Activated T-helper 2 cell treated with anti-CD3 and anti-CD28 coated beads, Interferon-gamma antibody, Interleukin-2, Interleukin-4, amounts not matched to agents 10 μg/mL and 5 μg/mL and 100 μg/mL, durations not matched to agents 14 hours and 24 hours and 36 hours (primary cell): ENCODE results near the gene PRAMEF5. TPM values are rescaled to one million over a fixed set of nuclear protein-coding genes. Genes with fewer than 3 reads are reported as not detected.
"Not testable (repeated sequence)": the region's sequence is repeated elsewhere in the genome, so short reads cannot be mapped to it uniquely, and the experiment has no call there.

Source experiments
- DNase-seq: peaks from one replicate; pipeline ENCODE4 v3.0.0; 2021; ENCODE audit warnings: low spot score
- H3K27ac Mint-ChIP-seq: one replicate; pipeline ENCODE4 v1.8.0; 2021; ENCODE audit warnings: mixed read lengths
- H3K27me3 Mint-ChIP-seq: one replicate; pipeline ENCODE4 v1.8.0; 2021; ENCODE audit warnings: low read depth, mixed read lengths
- H3K36me3 Mint-ChIP-seq: one replicate; pipeline ENCODE4 v1.8.0; 2021; ENCODE audit warnings: low read depth, mixed read lengths
- H3K4me1 Mint-ChIP-seq: one replicate; pipeline ENCODE4 v1.8.0; 2021; ENCODE audit warnings: low read depth, mixed read lengths
- H3K4me3 Mint-ChIP-seq: one replicate; pipeline ENCODE4 v1.8.0; 2021; ENCODE audit warnings: low read depth, mild to moderate bottlenecking, moderate library complexity, mixed read lengths
- H3K9me3 Mint-ChIP-seq: one replicate; pipeline ENCODE4 v1.8.0; 2021; ENCODE audit warnings: mixed read lengths
- intact Hi-C: fragments of 100-400 bp; cut with micrococcal nuclease; formaldehyde crosslinking; loops from one replicate; pipeline ENCODE4 v1.15.1; 2023
- total RNA-seq: library from RNA; stranded (reverse); gene quantifications from 2 replicates; pipeline ENCODE4 v1.2.3, GENCODE V29; 2022

Gene PRAMEF5
- total RNA-seq, result not detected in 2 replicates

- H3K9me3 Mint-ChIP-seq, H3K27ac Mint-ChIP-seq, H3K36me3 Mint-ChIP-seq, H3K4me3 Mint-ChIP-seq, DNase-seq, intact Hi-C loops, H3K4me1 Mint-ChIP-seq, H3K27me3 Mint-ChIP-seq: not testable (repeated sequence)
These were observed at the start of gene PRAMEF5 for GRCh38 chr1:13253898-13254297. TSS of gene PRAMEF5 (plus strand) at chr1:13254198. CDS start at chr1:13259269, 5,071 bp downstream.

GRCh38 chr1:13208712-13209111 is 45.3 kb upstream of the PRAMEF5 start:
- DNase-seq, H3K27ac Mint-ChIP-seq, H3K4me1 Mint-ChIP-seq, H3K27me3 Mint-ChIP-seq, H3K9me3 Mint-ChIP-seq, H3K36me3 Mint-ChIP-seq, H3K4me3 Mint-ChIP-seq, intact Hi-C loops: not testable (repeated sequence)

- intact Hi-C loops, H3K4me1 Mint-ChIP-seq, H3K27ac Mint-ChIP-seq, H3K9me3 Mint-ChIP-seq, H3K27me3 Mint-ChIP-seq, H3K36me3 Mint-ChIP-seq, H3K4me3 Mint-ChIP-seq, DNase-seq: not testable (repeated sequence)
These were observed 37.4 kb upstream of the PRAMEF5 start for GRCh38 chr1:13216619-13217018.

GRCh38 chr1:13219203-13219602 is 34.8 kb upstream of the PRAMEF5 start:
- H3K9me3 Mint-ChIP-seq, H3K27me3 Mint-ChIP-seq, H3K27ac Mint-ChIP-seq, H3K36me3 Mint-ChIP-seq, H3K4me1 Mint-ChIP-seq, H3K4me3 Mint-ChIP-seq, intact Hi-C loops, DNase-seq: not testable (repeated sequence)

- intact Hi-C loops, H3K36me3 Mint-ChIP-seq, H3K4me1 Mint-ChIP-seq, DNase-seq, H3K9me3 Mint-ChIP-seq, H3K4me3 Mint-ChIP-seq, H3K27me3 Mint-ChIP-seq, H3K27ac Mint-ChIP-seq: not testable (repeated sequence)
These were observed 31.2 kb upstream of the PRAMEF5 start for GRCh38 chr1:13222788-13223187.

GRCh38 chr1:13224480-13225060 is 29.4 kb upstream of the PRAMEF5 start:
- Mint-ChIP-seq H3K27ac (no peak overlapping the region), H3K9me3 (no peaks in the 10 kb centered on the region), H3K4me1 (no peaks in the 10 kb centered on the region), H3K27me3 (no peaks in the 10 kb centered on the region), H3K4me3 (no peak overlapping the region), H3K36me3 (no peaks in the 10 kb centered on the region)
- intact Hi-C loops, result no loop called here
- DNase-seq, result peak; percentile 6

- H3K4me1 Mint-ChIP-seq, H3K4me3 Mint-ChIP-seq, intact Hi-C loops, H3K9me3 Mint-ChIP-seq, H3K27me3 Mint-ChIP-seq, H3K27ac Mint-ChIP-seq, H3K36me3 Mint-ChIP-seq: not testable (repeated sequence)
- DNase-seq, result peak; percentile 2
These were observed 28.3 kb upstream of the PRAMEF5 start, which contains the start of gene PRAMEF18 for GRCh38 chr1:13225675-13226204. TSS of gene PRAMEF18 (minus strand) at chr1:13226154. CDS start at chr1:13226106, 48 bp downstream.

- H3K27ac Mint-ChIP-seq, H3K27me3 Mint-ChIP-seq, H3K36me3 Mint-ChIP-seq, H3K9me3 Mint-ChIP-seq, H3K4me3 Mint-ChIP-seq, H3K4me1 Mint-ChIP-seq, intact Hi-C loops: not testable (repeated sequence)
- DNase-seq, result peak; percentile 4
These were observed 26.5 kb upstream of the PRAMEF5 start for GRCh38 chr1:13227271-13228055.

- intact Hi-C loops, result no loop called here
- Mint-ChIP-seq H3K4me1 (no peaks in the 10 kb centered on the region), H3K27ac (no peak overlapping the region), H3K27me3 (no peaks in the 10 kb centered on the region), H3K36me3 (no peaks in the 10 kb centered on the region), H3K9me3 (no peaks in the 10 kb centered on the region), H3K4me3 (no peak overlapping the region)
- peak; percentile 12 for DNase-seq
These were observed 25.6 kb upstream of the PRAMEF5 start for GRCh38 chr1:13228343-13228781.

- intact Hi-C loops, H3K4me3 Mint-ChIP-seq, H3K36me3 Mint-ChIP-seq, H3K9me3 Mint-ChIP-seq, H3K27ac Mint-ChIP-seq, H3K27me3 Mint-ChIP-seq, H3K4me1 Mint-ChIP-seq: not testable (repeated sequence)
- DNase-seq, result peak; percentile 6
These were observed 23.9 kb upstream of the PRAMEF5 start for GRCh38 chr1:13230096-13230495.

- H3K4me1 Mint-ChIP-seq, intact Hi-C loops, DNase-seq, H3K9me3 Mint-ChIP-seq, H3K27me3 Mint-ChIP-seq, H3K27ac Mint-ChIP-seq, H3K36me3 Mint-ChIP-seq, H3K4me3 Mint-ChIP-seq: not testable (repeated sequence)
These were observed 23.4 kb upstream of the PRAMEF5 start for GRCh38 chr1:13230601-13231000.

- H3K4me3 Mint-ChIP-seq, H3K27me3 Mint-ChIP-seq, H3K9me3 Mint-ChIP-seq, H3K4me1 Mint-ChIP-seq, intact Hi-C loops, H3K27ac Mint-ChIP-seq, H3K36me3 Mint-ChIP-seq: not testable (repeated sequence)
- DNase-seq, result peak; percentile 4
These were observed 22.8 kb upstream of the PRAMEF5 start for GRCh38 chr1:13231061-13231750.

- not testable (repeated sequence) for H3K27ac Mint-ChIP-seq, H3K27me3 Mint-ChIP-seq
These were observed 21.9 kb upstream of the PRAMEF5 start for GRCh38 chr1:13232056-13232455.

More at GRCh38 chr1:13232056-13232455, 21.9 kb upstream of the PRAMEF5 start:
- H3K4me1 Mint-ChIP-seq, H3K4me3 Mint-ChIP-seq, H3K9me3 Mint-ChIP-seq, intact Hi-C loops, H3K36me3 Mint-ChIP-seq: not testable (repeated sequence)
- peak; percentile 3 for DNase-seq
